Ishikawa (cell line): ENCODE measurements around the gene PALS2.

Source experiments
- CEBPB ChIP-seq: IDR thresholded peaks from 2 replicates; pipeline ENCODE4 v1.6.1; 2012
- CREB1 ChIP-seq: IDR thresholded peaks from 2 replicates; pipeline ENCODE4 v1.6.1; 2012; ENCODE audit warnings: low read depth
- EGR1 ChIP-seq: IDR thresholded peaks from 2 replicates; pipeline ENCODE4 v1.6.1; 2012
- EP300 ChIP-seq: IDR thresholded peaks from 2 replicates; pipeline ENCODE4 v1.6.1; 2012; ENCODE audit warnings: borderline replicate concordance
- FOXM1 ChIP-seq: IDR thresholded peaks from 2 replicates; pipeline ENCODE4 v1.6.1; 2012; ENCODE audit warnings: low read depth, borderline replicate concordance
- NFIC ChIP-seq: IDR thresholded peaks from 2 replicates; pipeline ENCODE4 v1.6.1; 2012
- RAD21 ChIP-seq: IDR thresholded peaks from 2 replicates; pipeline ENCODE4 v1.6.1; 2012; ENCODE audit warnings: low read depth
- TAF1 ChIP-seq: IDR thresholded peaks from 2 replicates; pipeline ENCODE4 v1.6.1; 2012; ENCODE audit warnings: low read depth, mild to moderate bottlenecking
- TCF12 ChIP-seq: IDR thresholded peaks from 2 replicates; pipeline ENCODE4 v1.6.1; 2012; ENCODE audit warnings: low read depth
- TEAD4 ChIP-seq: IDR thresholded peaks from 2 replicates; pipeline ENCODE4 v1.6.1; 2012
- YY1 ChIP-seq: IDR thresholded peaks from 2 replicates; pipeline ENCODE4 v1.6.1; 2012; ENCODE audit warnings: low read depth
- ZBTB7A ChIP-seq: IDR thresholded peaks from 2 replicates; pipeline ENCODE4 v1.6.1; 2012; ENCODE audit warnings: low read depth
- TF ChIP-seq, protein P1 (sequence below): IDR thresholded peaks from 2 replicates; pipeline ENCODE4 v1.6.1; 2012
- TF ChIP-seq, protein P2 (sequence below): IDR thresholded peaks from 2 replicates; pipeline ENCODE4 v1.6.1; 2012; ENCODE audit warnings: low read depth, mild to moderate bottlenecking
- TF ChIP-seq, protein P3 (sequence below): IDR thresholded peaks from 2 replicates; pipeline ENCODE4 v1.6.1; 2012

PALS2 gene

DNA sequence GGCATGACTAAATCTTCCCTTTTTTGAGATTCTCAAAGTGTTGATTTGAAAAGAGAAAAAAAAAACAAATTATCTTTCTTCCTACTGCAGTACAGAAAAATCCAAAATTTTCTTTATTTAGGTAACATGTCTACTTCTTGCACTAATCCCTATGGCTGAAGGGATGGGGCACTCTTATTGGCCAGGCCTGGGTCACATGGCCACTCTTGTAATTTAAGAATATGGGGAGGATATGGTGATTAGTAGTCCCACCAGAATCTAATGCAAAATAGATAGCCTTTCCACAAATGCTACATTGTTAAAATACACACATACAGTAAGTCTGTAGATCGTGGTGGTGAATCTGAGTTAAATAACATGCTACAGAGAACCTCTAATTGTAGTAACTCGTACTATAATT is 7.0 kb upstream of the PALS2 start:
- TF ChIP-seq TCF12 (no peak), RAD21 (no peak), CEBPB (no peak)
- TF ChIP-seq, protein P1, sequence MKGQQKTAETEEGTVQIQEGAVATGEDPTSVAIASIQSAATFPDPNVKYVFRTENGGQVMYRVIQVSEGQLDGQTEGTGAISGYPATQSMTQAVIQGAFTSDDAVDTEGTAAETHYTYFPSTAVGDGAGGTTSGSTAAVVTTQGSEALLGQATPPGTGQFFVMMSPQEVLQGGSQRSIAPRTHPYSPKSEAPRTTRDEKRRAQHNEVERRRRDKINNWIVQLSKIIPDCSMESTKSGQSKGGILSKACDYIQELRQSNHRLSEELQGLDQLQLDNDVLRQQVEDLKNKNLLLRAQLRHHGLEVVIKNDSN: peak; percentile 77

DNA sequence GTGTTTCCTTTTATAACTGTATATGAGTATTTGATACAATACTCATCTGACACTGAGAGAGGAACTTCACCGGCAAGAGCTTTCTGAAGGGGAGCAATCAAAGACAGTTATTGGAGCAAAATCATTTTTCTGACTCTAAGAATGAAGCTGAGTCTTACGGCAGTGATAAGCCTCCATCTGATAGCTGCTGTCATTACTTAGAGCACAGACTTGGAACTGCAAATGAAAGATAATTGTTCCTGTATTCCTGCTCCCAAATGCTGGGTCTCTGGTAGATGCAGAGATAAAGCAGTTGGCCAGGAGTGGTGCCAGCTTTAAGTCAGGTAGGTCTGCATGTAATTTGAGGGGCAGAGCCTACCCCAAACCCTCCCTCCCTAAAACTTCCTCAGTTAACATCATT is 2.3 kb upstream of the PALS2 start:
- TF ChIP-seq RAD21: no peak

DNA sequence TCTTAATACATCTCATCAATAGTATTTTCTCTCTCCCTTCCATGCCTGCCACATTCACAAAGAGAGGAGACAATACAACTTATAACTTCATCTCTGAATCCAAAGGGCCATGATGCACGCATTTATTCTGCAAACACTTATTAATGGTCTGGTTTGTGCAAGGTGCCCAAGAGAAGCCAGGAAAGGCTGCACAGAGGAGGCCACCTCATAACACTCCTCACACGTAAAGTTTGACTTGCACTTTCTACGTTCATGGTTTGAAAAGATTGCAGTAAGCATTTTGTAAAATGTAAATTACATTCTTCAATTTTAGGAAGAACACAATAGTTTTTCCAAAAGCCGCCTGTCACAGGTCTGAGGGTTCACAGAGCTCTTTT is 1.2 kb upstream of the PALS2 start:
- TF ChIP-seq, protein P2, sequence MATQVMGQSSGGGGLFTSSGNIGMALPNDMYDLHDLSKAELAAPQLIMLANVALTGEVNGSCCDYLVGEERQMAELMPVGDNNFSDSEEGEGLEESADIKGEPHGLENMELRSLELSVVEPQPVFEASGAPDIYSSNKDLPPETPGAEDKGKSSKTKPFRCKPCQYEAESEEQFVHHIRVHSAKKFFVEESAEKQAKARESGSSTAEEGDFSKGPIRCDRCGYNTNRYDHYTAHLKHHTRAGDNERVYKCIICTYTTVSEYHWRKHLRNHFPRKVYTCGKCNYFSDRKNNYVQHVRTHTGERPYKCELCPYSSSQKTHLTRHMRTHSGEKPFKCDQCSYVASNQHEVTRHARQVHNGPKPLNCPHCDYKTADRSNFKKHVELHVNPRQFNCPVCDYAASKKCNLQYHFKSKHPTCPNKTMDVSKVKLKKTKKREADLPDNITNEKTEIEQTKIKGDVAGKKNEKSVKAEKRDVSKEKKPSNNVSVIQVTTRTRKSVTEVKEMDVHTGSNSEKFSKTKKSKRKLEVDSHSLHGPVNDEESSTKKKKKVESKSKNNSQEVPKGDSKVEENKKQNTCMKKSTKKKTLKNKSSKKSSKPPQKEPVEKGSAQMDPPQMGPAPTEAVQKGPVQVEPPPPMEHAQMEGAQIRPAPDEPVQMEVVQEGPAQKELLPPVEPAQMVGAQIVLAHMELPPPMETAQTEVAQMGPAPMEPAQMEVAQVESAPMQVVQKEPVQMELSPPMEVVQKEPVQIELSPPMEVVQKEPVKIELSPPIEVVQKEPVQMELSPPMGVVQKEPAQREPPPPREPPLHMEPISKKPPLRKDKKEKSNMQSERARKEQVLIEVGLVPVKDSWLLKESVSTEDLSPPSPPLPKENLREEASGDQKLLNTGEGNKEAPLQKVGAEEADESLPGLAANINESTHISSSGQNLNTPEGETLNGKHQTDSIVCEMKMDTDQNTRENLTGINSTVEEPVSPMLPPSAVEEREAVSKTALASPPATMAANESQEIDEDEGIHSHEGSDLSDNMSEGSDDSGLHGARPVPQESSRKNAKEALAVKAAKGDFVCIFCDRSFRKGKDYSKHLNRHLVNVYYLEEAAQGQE: no peak
- TF ChIP-seq, protein P3, sequence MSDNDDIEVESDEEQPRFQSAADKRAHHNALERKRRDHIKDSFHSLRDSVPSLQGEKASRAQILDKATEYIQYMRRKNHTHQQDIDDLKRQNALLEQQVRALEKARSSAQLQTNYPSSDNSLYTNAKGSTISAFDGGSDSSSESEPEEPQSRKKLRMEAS: no peak
- no peak for TF ChIP-seq TCF12
- TF ChIP-seq CEBPB: no peak
- no peak for TF ChIP-seq EP300
- TF ChIP-seq FOXM1: no peak
- TF ChIP-seq EGR1: no peak
- TF ChIP-seq, protein P1: no peak
- TF ChIP-seq RAD21: no peak
- no peak for TF ChIP-seq YY1

DNA sequence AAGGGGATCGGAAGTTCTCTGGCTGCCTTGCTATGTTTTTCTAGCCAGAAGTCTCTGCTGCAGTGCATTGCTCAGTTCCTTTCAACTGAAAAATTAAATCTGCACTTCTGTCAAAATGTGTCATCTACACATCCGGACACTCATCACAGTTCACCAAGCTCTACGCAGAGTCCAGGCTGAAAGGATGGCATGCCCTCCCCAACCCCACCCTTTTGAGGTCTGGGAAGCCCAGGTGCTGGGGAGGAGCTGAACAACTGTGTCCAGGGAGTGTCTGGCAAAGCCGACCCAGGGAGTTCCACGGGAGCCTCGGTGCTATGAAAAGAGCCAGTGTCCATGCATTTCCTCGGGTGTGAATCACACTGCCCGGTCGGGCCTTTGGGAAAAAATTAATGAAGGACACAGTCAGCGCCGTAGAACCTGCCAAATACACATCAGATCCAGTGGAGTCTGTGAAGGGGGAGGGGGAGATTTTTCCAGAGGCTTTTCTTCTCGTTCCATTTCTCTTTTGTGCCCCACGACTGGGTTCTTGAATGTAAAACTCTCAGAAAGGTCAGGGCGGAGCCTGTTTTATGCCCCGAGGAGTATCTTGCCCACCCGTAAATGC is 757 bp upstream of the PALS2 start:
- TF ChIP-seq TEAD4: no peak
- TF ChIP-seq TAF1: no peak
- no peak for TF ChIP-seq CEBPB
- TF ChIP-seq ZBTB7A: no peak

DNA sequence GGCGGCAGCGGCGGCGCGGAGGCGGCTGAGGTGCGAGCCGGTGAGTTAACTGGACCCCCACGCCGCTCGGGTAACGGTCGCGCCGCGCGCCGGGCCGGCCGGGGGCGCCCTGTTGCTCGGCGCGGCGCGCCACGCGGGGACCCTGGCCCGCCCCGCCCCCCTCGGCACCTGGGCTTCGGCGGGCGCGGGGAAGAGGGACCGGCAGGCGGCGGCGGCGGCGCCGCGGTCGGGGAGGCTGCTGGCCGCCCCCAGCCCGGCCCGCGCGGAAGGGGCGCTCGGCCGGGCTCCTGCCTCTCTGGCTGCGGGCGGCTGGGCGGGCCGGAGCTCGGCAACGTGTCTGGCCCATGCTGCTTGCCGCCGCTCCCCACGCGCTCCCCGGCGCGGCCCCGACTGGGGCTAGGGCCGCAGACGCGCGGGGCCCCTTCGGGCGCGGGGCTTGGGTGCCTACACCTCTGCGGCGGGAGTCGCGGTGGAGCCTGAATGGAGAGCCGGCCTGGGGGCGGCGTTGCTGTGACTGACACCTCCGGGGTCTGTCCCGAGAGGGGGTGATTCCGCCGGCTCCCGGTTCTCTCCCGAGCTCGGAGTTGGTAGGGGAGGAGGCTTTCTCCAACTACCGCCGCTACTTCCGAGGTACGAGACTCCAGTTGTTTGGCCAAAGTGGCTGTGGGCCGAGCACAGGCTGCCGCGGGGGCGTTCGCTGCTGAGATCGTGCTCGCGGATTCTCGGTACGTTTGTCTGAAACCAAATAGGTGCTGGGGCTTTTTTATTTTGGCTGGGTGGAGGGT is 494 bp downstream of the PALS2 start:
- TF ChIP-seq ZBTB7A (no peak), EGR1 (peak; percentile 53), TCF12 (no peak)

DNA sequence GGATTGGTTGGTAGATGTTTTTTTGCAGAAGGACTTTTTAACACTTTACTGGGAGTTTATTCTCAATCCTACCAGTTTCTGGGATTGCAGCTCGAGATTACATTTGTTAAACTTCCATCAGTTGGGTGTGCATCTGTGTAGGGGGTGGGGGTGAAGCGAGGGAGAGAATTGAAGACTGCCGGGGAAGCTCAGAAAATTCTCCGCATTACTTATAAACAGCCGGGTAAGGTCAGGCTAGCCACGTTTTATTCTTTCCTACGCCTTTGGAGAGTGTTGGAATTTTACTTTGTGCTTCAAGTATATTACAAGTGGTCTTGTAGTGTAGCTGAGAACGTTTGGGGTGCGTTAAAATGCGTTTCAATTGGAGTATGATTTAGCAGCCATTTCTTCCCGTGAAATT is 1.1 kb downstream of the PALS2 start:
- no peak for TF ChIP-seq NFIC
- TF ChIP-seq FOXM1: no peak
- TF ChIP-seq YY1: no peak
- TF ChIP-seq RAD21: no peak
- no peak for TF ChIP-seq EGR1
- TF ChIP-seq EP300: no peak
- TF ChIP-seq, protein P3: no peak
- TF ChIP-seq CREB1: no peak
- no peak for TF ChIP-seq ZBTB7A
- TF ChIP-seq TCF12: no peak
- no peak for TF ChIP-seq TAF1

DNA sequence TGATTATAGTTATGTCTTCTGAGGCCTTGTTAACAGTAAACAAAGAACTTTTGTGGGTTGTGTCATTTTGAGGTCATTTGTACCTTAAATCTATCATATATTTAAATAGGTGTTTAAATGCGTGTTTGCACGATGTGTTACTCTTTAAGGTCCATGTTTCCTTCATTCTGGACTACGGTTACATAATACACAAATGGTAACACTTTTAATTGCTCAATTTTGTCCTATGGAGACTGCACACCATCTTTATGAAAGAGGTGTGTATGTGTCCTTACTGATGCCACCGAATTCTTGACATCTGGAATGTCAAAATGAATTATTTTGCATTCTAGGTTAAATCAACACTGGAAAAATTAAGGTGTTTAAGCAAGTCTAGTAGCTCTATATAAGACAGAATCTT is 1.7 kb downstream of the PALS2 start:
- TF ChIP-seq YY1 (no peak), NFIC (no peak), TAF1 (no peak), TEAD4 (no peak)

DNA sequence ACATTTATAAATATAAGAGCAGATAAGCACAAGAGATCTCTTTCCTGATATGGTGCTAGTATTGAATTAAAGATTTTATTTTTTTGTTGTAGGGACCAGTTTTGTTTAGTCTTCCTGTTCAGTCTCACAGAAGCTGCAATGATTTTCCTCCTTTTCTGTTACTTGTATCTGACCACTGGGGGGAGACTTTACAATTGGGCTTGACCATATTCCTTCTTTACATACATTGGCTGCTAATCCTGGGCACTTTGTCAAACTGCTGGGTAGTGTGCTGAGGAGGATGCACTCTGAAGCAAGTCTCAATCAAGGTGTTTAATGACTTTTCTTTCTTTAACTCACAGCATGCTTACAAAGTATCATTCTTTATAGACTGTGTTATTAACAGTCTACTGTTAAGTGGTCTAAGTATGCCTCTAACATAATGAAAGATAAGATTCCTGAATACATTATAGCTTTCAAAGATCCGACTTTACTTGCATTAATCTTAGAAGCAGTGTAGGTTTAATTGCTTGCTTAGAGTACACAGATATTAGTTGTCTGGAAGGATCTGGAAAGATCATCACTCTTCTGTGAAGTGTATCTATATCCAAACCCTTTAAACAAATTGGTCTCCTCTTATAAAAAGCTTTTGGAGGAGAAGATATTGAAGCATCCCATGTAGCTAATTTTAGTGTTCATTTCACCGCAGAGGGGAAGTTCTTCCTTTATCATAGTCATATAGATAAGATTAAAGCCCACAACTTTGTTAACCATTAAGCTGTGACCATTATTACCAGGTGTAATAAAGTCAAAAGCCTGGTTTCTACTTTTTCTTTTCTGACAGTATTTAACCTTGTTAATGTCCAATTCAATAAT is 3.1 kb downstream of the PALS2 start:
- TF ChIP-seq RAD21 (peak; percentile 69), EP300 (no peak), TEAD4 (no peak), CEBPB (no peak), CREB1 (no peak)
- TF ChIP-seq, protein P3: no peak
